Activated naive CD8-positive, alpha-beta T cell treated with anti-CD3 and anti-CD28 coated beads, Interleukin-2, amount 50 U/mL, for 24 hours (primary cell): ENCODE measurements around the gene MAP3K5.

Source experiments
- ATAC-seq: fragments of 150-1000 bp; cut with Tn5 transposase; one replicate; pipeline ENCODE4 v1.10.0; 2021
- DNase-seq: peaks from one replicate; pipeline ENCODE4 v3.0.0; 2021
- H3K27ac Mint-ChIP-seq: one replicate; pipeline ENCODE4 v1.8.0; 2021; ENCODE audit warnings: mild to moderate bottlenecking, mixed read lengths
- H3K27me3 Mint-ChIP-seq: one replicate; pipeline ENCODE4 v1.8.0; 2021; ENCODE audit warnings: mixed read lengths
- H3K36me3 Mint-ChIP-seq: one replicate; pipeline ENCODE4 v1.8.0; 2021; ENCODE audit warnings: low read depth, mixed read lengths
- H3K4me1 Mint-ChIP-seq: one replicate; pipeline ENCODE4 v1.8.0; 2021; ENCODE audit warnings: mixed read lengths
- H3K4me3 Mint-ChIP-seq: one replicate; pipeline ENCODE4 v1.8.0; 2021; ENCODE audit warnings: mild to moderate bottlenecking, moderate library complexity, mixed read lengths
- H3K9me3 Mint-ChIP-seq: one replicate; pipeline ENCODE4 v1.8.0; 2021; ENCODE audit warnings: mixed read lengths

The MAP3K5 gene

GRCh38 chr6:136784910-136785746 is 7.1 kb downstream of the MAP3K5 start:
- Mint-ChIP-seq H3K27me3 (no peaks in the 10 kb centered on the region), H3K27ac (peak overlapping the region; percentile 73), H3K36me3 (peaks cover 6% of the 10 kb centered on the region), H3K4me1 (peaks cover 81% of the 10 kb centered on the region), H3K9me3 (no peaks in the 10 kb centered on the region), H3K4me3 (peak overlapping the region; percentile 66)
- ATAC-seq (peak; percentile 35), DNase-seq (peak; percentile 36)

GRCh38 chr6:136784271-136784664 is 8.0 kb downstream of the MAP3K5 start:
- H3K36me3 Mint-ChIP-seq: peaks cover 6% of the 10 kb centered on the region
- no peaks in the 10 kb centered on the region for H3K27me3 Mint-ChIP-seq
- ATAC-seq (no peak), DNase-seq (no peak)
- no peaks in the 10 kb centered on the region for H3K9me3 Mint-ChIP-seq
- peak overlapping the region; percentile 66 for H3K4me3 Mint-ChIP-seq
- H3K27ac Mint-ChIP-seq: peak overlapping the region; percentile 73
- H3K4me1 Mint-ChIP-seq: peaks cover 77% of the 10 kb centered on the region

- H3K9me3 Mint-ChIP-seq: no peaks in the 10 kb centered on the region
- peaks cover 71% of the 10 kb centered on the region for H3K4me1 Mint-ChIP-seq
- peak overlapping the region; percentile 73 for H3K27ac Mint-ChIP-seq
- DNase-seq (peak; percentile 30), ATAC-seq (peak; percentile 48)
- no peaks in the 10 kb centered on the region for H3K27me3 Mint-ChIP-seq
- peaks cover 5% of the 10 kb centered on the region for H3K36me3 Mint-ChIP-seq
- peak overlapping the region; percentile 66 for H3K4me3 Mint-ChIP-seq
Measured at GRCh38 chr6:136783495-136784270, 8.6 kb downstream of the MAP3K5 start.

- peaks cover 2% of the 10 kb centered on the region for H3K36me3 Mint-ChIP-seq
- no peaks in the 10 kb centered on the region for H3K27me3 Mint-ChIP-seq
- peak overlapping the region; percentile 2 for H3K27ac Mint-ChIP-seq
- H3K4me1 Mint-ChIP-seq: peaks cover 65% of the 10 kb centered on the region
- no peak overlapping the region for H3K4me3 Mint-ChIP-seq
- ATAC-seq: no peak
- no peaks in the 10 kb centered on the region for H3K9me3 Mint-ChIP-seq
- no peak for DNase-seq
Measured at GRCh38 chr6:136783021-136783420, 9.3 kb downstream of the MAP3K5 start.

- Mint-ChIP-seq H3K4me3 (no peak overlapping the region), H3K4me1 (peaks cover 56% of the 10 kb centered on the region), H3K9me3 (no peaks in the 10 kb centered on the region), H3K27me3 (no peaks in the 10 kb centered on the region), H3K36me3 (peaks cover 2% of the 10 kb centered on the region), H3K27ac (peak overlapping the region; percentile 63)
- ATAC-seq (peak; percentile 72), DNase-seq (no peak)
Measured at GRCh38 chr6:136782021-136782770, 10.1 kb downstream of the MAP3K5 start.

GRCh38 chr6:136780972-136781371 is 11.3 kb downstream of the MAP3K5 start:
- H3K4me1 Mint-ChIP-seq: peaks cover 46% of the 10 kb centered on the region
- H3K27me3 Mint-ChIP-seq: no peaks in the 10 kb centered on the region

GRCh38 chr6:136779682-136780081 is 12.6 kb downstream of the MAP3K5 start:
- DNase-seq (no peak), ATAC-seq (no peak)
- no peak overlapping the region for H3K27ac Mint-ChIP-seq
- no peaks in the 10 kb centered on the region for H3K27me3 Mint-ChIP-seq
- no peaks in the 10 kb centered on the region for H3K9me3 Mint-ChIP-seq
- H3K4me3 Mint-ChIP-seq: no peak overlapping the region
- H3K4me1 Mint-ChIP-seq: peaks cover 44% of the 10 kb centered on the region
- H3K36me3 Mint-ChIP-seq: peaks cover under 1% of the 10 kb centered on the region

More at GRCh38 chr6:136780972-136781371, 11.3 kb downstream of the MAP3K5 start:
- Mint-ChIP-seq H3K36me3 (peaks cover 2% of the 10 kb centered on the region), H3K27ac (no peak overlapping the region), H3K9me3 (no peaks in the 10 kb centered on the region), H3K4me3 (no peak overlapping the region)
- ATAC-seq: no peak
- DNase-seq: no peak

- H3K4me1 Mint-ChIP-seq: peaks cover 44% of the 10 kb centered on the region
- ATAC-seq: no peak
- H3K36me3 Mint-ChIP-seq: peaks cover 1% of the 10 kb centered on the region
Measured at GRCh38 chr6:136777651-136778050, 14.6 kb downstream of the MAP3K5 start.

GRCh38 chr6:136775548-136775947 is 16.7 kb downstream of the MAP3K5 start:
- Mint-ChIP-seq H3K4me3 (no peak overlapping the region), H3K9me3 (peaks cover 4% of the 10 kb centered on the region), H3K27ac (no peak overlapping the region), H3K4me1 (peaks cover 52% of the 10 kb centered on the region), H3K27me3 (no peaks in the 10 kb centered on the region), H3K36me3 (peaks cover 1% of the 10 kb centered on the region)
- no peak for ATAC-seq
- no peak for DNase-seq

More at GRCh38 chr6:136777651-136778050, 14.6 kb downstream of the MAP3K5 start:
- no peak overlapping the region for H3K4me3 Mint-ChIP-seq
- DNase-seq: no peak
- H3K27ac Mint-ChIP-seq: no peak overlapping the region
- no peaks in the 10 kb centered on the region for H3K27me3 Mint-ChIP-seq
- peaks cover 4% of the 10 kb centered on the region for H3K9me3 Mint-ChIP-seq

- no peak for ATAC-seq
- no peak overlapping the region for H3K27ac Mint-ChIP-seq
- H3K4me1 Mint-ChIP-seq: peaks cover 52% of the 10 kb centered on the region
- peaks cover 1% of the 10 kb centered on the region for H3K36me3 Mint-ChIP-seq
- peaks cover 4% of the 10 kb centered on the region for H3K9me3 Mint-ChIP-seq
- DNase-seq: no peak
- no peaks in the 10 kb centered on the region for H3K27me3 Mint-ChIP-seq
- H3K4me3 Mint-ChIP-seq: no peak overlapping the region
Measured at GRCh38 chr6:136775081-136775480, 17.2 kb downstream of the MAP3K5 start.

GRCh38 chr6:136774228-136775041 is 17.8 kb downstream of the MAP3K5 start:
- ATAC-seq (no peak), DNase-seq (no peak)
- peaks cover 4% of the 10 kb centered on the region for H3K9me3 Mint-ChIP-seq
- H3K27me3 Mint-ChIP-seq: no peaks in the 10 kb centered on the region
- peaks cover 1% of the 10 kb centered on the region for H3K36me3 Mint-ChIP-seq
- peaks cover 49% of the 10 kb centered on the region for H3K4me1 Mint-ChIP-seq
- H3K4me3 Mint-ChIP-seq: no peak overlapping the region
- H3K27ac Mint-ChIP-seq: peak overlapping the region; percentile 53

GRCh38 chr6:136773473-136773796 is 18.8 kb downstream of the MAP3K5 start:
- peaks cover 53% of the 10 kb centered on the region for H3K4me1 Mint-ChIP-seq
- H3K27me3 Mint-ChIP-seq: no peaks in the 10 kb centered on the region
- peaks cover 1% of the 10 kb centered on the region for H3K36me3 Mint-ChIP-seq
- no peak overlapping the region for H3K4me3 Mint-ChIP-seq
- peaks cover 4% of the 10 kb centered on the region for H3K9me3 Mint-ChIP-seq
- DNase-seq: no peak
- no peak overlapping the region for H3K27ac Mint-ChIP-seq
- no peak for ATAC-seq

GRCh38 chr6:136772685-136773472 is 19.4 kb downstream of the MAP3K5 start:
- peaks cover 1% of the 10 kb centered on the region for H3K36me3 Mint-ChIP-seq
- H3K27ac Mint-ChIP-seq: no peak overlapping the region
- peaks cover 4% of the 10 kb centered on the region for H3K9me3 Mint-ChIP-seq
- no peaks in the 10 kb centered on the region for H3K27me3 Mint-ChIP-seq
- peaks cover 57% of the 10 kb centered on the region for H3K4me1 Mint-ChIP-seq
- ATAC-seq (peak; percentile 36), DNase-seq (no peak)
- H3K4me3 Mint-ChIP-seq: no peak overlapping the region
